Activated CD8-positive, alpha-beta T cell treated with anti-CD3 and anti-CD28 coated beads, Interleukin-2, amount 10 ng/mL, durations not matched to agents 7 days and 5 days (primary cell): ENCODE measurements around the gene WWP2. TPM values are rescaled to one million over a fixed set of nuclear protein-coding genes. Genes with fewer than 3 reads are reported as not detected.
"Not testable (repeated sequence)": the region's sequence is repeated elsewhere in the genome, so short reads cannot be mapped to it uniquely, and the experiment has no call there.

ENCODE experiments used
- ATAC-seq: fragments of 150-1000 bp; cut with Tn5 transposase; one replicate; pipeline ENCODE4 v1.10.0; 2021; ENCODE audit warnings: moderate library complexity
- CTCF ChIA-PET: fragments of 350-600 bp; sonication (Branson Sonifier 250); formaldehyde crosslinking; loops from one replicate; lab custom pipeline; 2021; ENCODE audit warnings: antibody characterized with exemption; lab: Charles Lee
- POLR2A ChIA-PET: fragments of 350-600 bp; sonication (Branson Sonifier 250); formaldehyde crosslinking; loops from one replicate; lab custom pipeline; 2021; ENCODE audit warnings: antibody characterized with exemption; lab: Charles Lee
- DNase-seq: peaks from one replicate; pipeline ENCODE4 v3.0.0-alpha.2; 2020
- H3K27ac Mint-ChIP-seq: one replicate; pipeline ENCODE4 v1.8.0; 2021; ENCODE audit warnings: mild to moderate bottlenecking, mixed read lengths
- H3K27me3 Mint-ChIP-seq: one replicate; pipeline ENCODE4 v1.8.0; 2021; ENCODE audit warnings: low read depth, mixed read lengths
- H3K36me3 Mint-ChIP-seq: one replicate; pipeline ENCODE4 v1.8.0; 2021; ENCODE audit warnings: low read depth, mixed read lengths
- H3K4me1 Mint-ChIP-seq: one replicate; pipeline ENCODE4 v1.8.0; 2021; ENCODE audit warnings: low read depth, mixed read lengths
- H3K4me3 Mint-ChIP-seq: one replicate; pipeline ENCODE4 v1.8.0; 2021; ENCODE audit warnings: mild to moderate bottlenecking, mixed read lengths
- H3K9me3 Mint-ChIP-seq: one replicate; pipeline ENCODE4 v1.8.0; 2022; ENCODE audit warnings: mixed read lengths; ENCODE audit not compliant: insufficient read depth
- total RNA-seq, 2 experiments: library from RNA; stranded (reverse); gene quantifications; one replicate each; pipeline ENCODE4 v1.2.3, GENCODE V29; 2021

Gene WWP2
- total RNA-seq, 2 experiments from 2014 or later: 60.1 to 64.5 TPM

DNA sequence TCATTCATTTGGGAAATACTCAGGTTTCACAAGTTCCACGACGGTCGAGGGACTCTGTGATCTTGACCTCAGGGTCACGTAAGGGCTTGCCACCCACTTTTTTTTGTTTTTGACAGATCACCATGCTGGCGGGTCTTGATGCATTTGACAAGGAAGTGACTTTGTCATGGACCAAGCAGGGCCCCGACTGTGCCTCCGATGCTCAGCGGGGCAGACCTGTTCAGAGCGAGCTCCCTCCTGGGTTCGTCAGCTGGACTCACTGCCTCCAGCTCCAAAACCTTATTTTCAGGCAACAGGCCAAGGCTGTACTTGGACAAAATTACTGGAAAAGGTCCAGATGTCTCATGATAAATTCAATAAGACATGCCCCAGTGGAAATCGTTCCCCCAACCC, 180.0 kb downstream of the WWP2 start:
- Mint-ChIP-seq H3K27ac (no peak overlapping the region), H3K27me3 (no peaks in the 10 kb centered on the region), H3K4me1 (no peaks in the 10 kb centered on the region), H3K9me3 (no peaks in the 10 kb centered on the region), H3K4me3 (no peak overlapping the region), H3K36me3 (peaks cover 10% of the 10 kb centered on the region)
- DNase-seq: no peak
- ATAC-seq: no peak
- ChIA-PET CTCF (no interaction called here), POLR2A (no interaction called here)

DNA sequence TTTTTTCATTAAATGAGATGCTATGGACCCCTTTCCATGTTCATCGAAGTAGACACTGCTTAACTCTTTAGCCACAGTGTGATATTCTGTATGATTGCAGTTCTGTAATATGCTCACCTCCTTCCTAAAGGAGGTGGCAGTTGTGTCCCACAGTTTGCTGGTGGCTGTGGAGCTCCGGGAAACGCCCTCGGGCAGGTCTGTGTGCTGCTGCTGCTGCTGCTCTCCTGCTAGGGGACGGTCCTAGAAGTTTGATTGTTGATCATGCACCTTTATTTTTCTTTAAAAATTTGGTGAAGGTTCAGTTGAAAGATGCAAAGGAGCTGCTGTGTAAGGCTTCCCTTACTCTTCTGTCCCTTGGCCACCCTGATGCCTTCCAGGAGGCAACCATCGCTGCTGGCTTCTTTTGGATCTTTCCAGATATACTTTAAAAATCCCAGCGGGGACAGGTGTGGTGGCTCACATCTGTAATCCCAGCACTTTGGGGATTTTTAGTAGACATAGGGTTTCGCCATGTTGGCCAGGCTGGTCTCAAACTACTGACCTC, 180.6 kb downstream of the WWP2 start:
- Mint-ChIP-seq H3K27me3 (no peaks in the 10 kb centered on the region), H3K36me3 (peaks cover 4% of the 10 kb centered on the region), H3K4me1 (no peaks in the 10 kb centered on the region), H3K27ac (no peak overlapping the region), H3K9me3 (no peaks in the 10 kb centered on the region), H3K4me3 (no peak overlapping the region)
- CTCF ChIA-PET: interaction anchor here (0.6 kb wide), 1 partner anchor 12 kb away, joined by 4 read pairs; no protein-coding TSS in a partner anchor
- DNase-seq: no peak
- POLR2A ChIA-PET: no interaction called here
- ATAC-seq: no peak

DNA sequence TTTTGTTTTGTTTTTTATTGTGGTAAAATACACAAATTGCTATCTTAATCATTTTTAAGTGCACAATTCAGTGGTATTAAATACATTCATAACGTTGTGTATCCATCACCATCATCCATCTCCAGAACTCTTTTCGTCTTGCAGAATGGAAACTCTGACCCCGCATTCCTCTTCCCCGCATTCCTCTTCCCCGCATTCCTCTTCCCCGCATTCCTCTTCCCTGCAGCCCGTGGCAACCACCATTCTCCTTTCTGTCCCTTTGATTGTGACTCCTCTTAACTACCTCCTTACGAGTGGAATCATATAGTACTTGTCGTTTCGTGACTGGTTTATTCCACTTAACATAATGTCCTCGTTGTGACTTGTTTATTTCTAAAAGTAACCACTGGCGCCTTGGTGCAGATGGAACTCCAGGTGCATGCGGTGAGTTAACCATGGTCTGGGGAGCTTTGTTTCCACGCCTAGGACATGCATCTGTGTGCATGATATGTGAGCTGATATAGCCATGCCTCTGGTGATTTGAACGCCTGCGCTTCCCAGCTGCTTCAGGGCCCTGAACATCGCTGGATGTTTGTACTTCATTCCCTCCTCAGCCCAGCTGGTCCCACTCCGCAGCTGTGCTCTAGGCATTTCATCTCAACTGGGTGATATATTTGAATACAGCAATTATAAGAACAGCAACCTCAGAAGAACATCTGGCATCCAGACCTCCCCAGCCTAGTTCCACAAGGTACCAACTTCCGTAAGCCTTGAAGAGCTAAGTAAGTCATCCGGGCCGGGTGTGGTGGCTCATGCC, 181.3 kb downstream of the WWP2 start:
- H3K27ac Mint-ChIP-seq, H3K4me3 Mint-ChIP-seq, H3K9me3 Mint-ChIP-seq, DNase-seq, ATAC-seq, POLR2A ChIA-PET, H3K4me1 Mint-ChIP-seq, H3K36me3 Mint-ChIP-seq, H3K27me3 Mint-ChIP-seq: not testable (repeated sequence)
- CTCF ChIA-PET: interaction anchor here (0.6 kb wide), 1 partner anchor 13 kb away, joined by 4 read pairs; no protein-coding TSS in a partner anchor

DNA sequence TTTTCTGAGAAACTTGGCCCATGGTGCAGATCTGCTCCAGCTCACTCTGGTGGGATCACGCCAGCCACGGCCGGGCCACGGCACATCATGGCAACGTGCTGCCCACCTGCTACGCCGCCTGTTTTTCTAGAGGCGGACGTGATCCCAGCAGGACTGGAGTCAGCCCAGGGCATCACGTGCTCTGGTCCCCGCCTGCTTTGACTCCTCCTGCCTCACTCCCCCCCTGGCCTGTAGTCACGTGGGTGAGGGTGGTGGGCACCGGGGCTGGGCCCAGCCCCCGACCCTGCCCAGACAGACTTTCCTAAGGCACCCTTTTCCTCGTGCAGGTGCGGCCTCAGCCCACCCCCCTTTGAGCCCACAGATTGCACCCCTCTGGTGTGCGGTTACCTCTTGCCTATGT, 188.3 kb downstream of the WWP2 start:
- H3K4me1 Mint-ChIP-seq, H3K36me3 Mint-ChIP-seq, H3K27ac Mint-ChIP-seq, CTCF ChIA-PET, H3K9me3 Mint-ChIP-seq, POLR2A ChIA-PET, H3K4me3 Mint-ChIP-seq, ATAC-seq, DNase-seq, H3K27me3 Mint-ChIP-seq: not testable (repeated sequence)

DNA sequence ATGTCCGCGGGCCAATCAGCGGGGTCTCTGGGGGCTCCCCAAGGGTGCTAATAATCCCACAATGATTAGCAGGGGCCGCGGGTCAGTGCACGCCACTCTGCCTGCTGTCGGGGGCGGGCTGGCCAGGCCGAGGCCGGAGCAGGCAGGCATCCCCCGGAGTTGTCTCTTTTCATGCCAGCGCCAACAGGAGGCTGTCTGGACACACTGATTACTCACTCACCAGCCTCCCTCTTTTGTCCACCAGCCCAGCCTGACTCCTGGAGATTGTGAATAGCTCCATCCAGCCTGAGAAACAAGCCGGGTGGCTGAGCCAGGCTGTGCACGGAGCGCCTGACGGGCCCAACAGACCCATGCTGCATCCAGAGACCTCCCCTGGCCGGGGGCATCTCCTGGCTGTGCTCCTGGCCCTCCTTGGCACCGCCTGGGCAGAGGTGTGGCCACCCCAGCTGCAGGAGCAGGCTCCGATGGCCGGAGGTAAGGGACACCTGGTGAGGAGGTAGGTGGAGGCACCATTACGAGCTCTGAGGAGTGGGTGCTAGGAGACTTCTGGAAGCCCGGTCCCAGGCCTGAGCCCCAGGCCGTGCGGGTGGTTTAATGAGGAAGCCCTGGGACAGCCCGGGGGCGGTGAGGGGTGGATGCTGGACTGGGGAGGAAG, 189.0 kb downstream of the WWP2 start, which contains the start of gene CLEC18A:
TSS of gene CLEC18A (plus strand) at position 318 of the 655 bp plus-strand sequence. CDS start at position 351, 33 bp downstream.
- H3K9me3 Mint-ChIP-seq, DNase-seq, ATAC-seq, POLR2A ChIA-PET, H3K4me3 Mint-ChIP-seq, CTCF ChIA-PET, H3K4me1 Mint-ChIP-seq, H3K27ac Mint-ChIP-seq, H3K36me3 Mint-ChIP-seq, H3K27me3 Mint-ChIP-seq: not testable (repeated sequence)

DNA sequence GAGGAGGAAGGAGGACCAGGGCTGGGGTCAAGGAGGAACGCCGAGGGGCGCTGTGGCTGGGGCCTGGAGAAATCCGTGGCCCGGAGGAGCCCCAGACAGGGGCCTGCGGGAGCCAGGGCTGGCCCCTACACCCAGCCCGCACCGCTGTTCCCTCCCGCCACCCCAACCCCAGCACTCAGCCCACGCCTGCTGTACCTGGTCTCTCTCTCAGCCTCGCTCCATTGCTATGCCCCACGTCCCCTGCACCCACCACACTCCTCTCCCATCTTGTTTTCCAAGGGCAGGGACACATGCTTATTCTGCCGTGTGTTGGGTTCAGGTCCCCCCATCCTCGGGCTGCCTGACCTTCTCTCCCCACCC, 189.5 kb downstream of the WWP2 start:
- ATAC-seq, POLR2A ChIA-PET, H3K4me1 Mint-ChIP-seq, CTCF ChIA-PET, DNase-seq, H3K9me3 Mint-ChIP-seq, H3K27me3 Mint-ChIP-seq, H3K36me3 Mint-ChIP-seq, H3K27ac Mint-ChIP-seq, H3K4me3 Mint-ChIP-seq: not testable (repeated sequence)

DNA sequence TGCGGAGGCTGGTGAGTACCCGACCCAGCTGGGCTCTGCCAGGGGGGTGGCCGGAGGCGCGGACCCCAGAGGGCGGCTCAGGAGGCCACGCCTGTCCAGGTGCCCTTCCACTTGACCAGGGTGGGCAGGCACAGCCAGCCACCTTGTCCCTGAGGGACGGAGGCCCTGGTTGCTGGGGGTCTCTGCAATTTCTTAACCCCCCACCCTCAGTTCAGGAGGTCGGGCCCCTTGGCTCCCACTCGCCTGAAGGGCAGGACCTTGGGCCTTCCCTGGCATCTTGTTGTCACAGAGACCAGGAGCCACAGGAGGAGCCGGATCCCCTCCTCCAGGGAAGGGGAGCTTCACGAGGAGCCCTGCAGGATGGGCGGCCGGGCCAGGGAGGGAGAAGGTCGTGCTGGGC, 190.0 kb downstream of the WWP2 start:
- H3K4me3 Mint-ChIP-seq, CTCF ChIA-PET, H3K4me1 Mint-ChIP-seq, H3K9me3 Mint-ChIP-seq, DNase-seq, POLR2A ChIA-PET, ATAC-seq, H3K36me3 Mint-ChIP-seq, H3K27me3 Mint-ChIP-seq, H3K27ac Mint-ChIP-seq: not testable (repeated sequence)

DNA sequence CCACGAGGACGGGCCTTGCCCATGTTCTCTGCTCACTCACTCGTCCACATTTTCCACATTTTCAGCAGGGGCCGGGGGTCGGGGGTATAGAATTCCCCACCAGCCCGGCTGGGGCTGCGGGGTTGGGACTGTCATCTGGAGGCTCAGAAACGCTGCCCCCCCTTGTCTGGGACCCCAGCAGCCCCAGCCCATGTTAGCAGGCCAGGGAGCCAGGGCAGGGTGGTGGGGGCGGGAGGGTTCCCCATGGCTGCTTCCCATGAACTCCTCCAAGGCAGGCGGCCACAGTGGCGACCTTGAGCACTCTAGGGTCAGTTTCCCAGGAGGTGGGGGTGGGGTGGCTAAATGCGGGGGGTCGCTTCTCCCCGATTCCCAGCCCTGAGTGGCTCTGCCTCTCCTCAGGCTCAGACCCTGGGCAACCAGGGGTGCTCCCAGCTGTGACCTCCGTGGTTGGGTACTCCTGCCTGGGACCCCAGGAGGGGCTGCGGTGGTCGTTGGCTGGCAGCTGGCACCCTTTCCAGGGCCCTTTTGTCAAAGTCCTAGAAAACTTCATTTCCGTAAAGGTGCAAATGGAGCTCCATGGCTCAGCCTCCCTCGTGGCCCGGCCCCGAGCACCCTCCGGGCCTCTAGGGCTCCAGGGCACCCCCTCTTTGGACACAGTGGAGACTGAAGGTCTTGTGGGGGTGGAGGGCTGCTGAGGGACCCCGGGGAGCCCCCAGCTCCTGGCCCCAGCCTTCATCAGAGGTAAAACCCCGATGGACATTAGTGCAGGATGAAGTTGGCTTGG, 190.6 kb downstream of the WWP2 start:
- H3K4me3 Mint-ChIP-seq, H3K4me1 Mint-ChIP-seq, H3K9me3 Mint-ChIP-seq, ATAC-seq, H3K27ac Mint-ChIP-seq, DNase-seq, POLR2A ChIA-PET, H3K36me3 Mint-ChIP-seq, H3K27me3 Mint-ChIP-seq, CTCF ChIA-PET: not testable (repeated sequence)

DNA sequence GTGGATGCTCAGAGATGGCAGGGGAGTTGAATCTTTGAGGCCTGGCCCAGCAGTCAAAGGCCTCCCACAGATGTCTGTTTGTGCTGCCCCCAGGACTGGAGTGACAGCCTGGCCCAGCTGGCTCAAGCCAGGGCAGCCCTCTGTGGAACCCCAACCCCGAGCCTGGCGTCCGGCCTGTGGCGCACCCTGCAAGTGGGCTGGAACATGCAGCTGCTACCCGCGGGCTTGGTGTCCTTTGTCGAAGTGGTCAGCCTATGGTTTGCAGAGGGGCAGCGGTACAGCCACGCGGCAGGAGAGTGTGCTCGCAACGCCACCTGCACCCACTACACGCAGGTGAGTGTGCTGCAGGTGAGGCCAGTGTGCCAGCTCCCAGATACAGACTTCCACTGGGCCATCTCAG, 192.1 kb downstream of the WWP2 start:
- ATAC-seq, H3K4me1 Mint-ChIP-seq, CTCF ChIA-PET, H3K27ac Mint-ChIP-seq, H3K27me3 Mint-ChIP-seq, DNase-seq, POLR2A ChIA-PET, H3K36me3 Mint-ChIP-seq, H3K4me3 Mint-ChIP-seq, H3K9me3 Mint-ChIP-seq: not testable (repeated sequence)

DNA sequence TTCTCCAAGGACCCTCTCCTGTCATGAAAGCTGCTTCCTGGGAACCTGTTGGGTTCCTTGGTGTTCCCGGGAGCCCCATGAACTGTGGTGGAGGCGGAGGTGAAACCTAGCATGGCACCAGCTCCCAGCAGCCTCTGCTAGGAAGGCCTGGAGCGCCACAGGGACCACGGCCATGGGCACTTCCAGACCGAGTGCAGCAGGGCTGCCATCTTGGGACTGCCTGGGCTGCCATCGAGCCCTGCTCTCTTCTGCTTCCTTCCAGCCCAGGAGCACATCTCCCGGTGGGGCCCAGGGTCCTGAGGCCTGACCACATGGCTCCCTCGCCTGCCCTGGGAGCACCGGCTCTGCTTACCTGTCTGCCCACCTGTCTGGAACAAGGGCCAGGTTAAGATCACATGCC, 201.2 kb downstream of the WWP2 start:
- H3K27me3 Mint-ChIP-seq, H3K4me1 Mint-ChIP-seq, DNase-seq, H3K36me3 Mint-ChIP-seq, H3K4me3 Mint-ChIP-seq, ATAC-seq, H3K27ac Mint-ChIP-seq, H3K9me3 Mint-ChIP-seq, POLR2A ChIA-PET, CTCF ChIA-PET: not testable (repeated sequence)

DNA sequence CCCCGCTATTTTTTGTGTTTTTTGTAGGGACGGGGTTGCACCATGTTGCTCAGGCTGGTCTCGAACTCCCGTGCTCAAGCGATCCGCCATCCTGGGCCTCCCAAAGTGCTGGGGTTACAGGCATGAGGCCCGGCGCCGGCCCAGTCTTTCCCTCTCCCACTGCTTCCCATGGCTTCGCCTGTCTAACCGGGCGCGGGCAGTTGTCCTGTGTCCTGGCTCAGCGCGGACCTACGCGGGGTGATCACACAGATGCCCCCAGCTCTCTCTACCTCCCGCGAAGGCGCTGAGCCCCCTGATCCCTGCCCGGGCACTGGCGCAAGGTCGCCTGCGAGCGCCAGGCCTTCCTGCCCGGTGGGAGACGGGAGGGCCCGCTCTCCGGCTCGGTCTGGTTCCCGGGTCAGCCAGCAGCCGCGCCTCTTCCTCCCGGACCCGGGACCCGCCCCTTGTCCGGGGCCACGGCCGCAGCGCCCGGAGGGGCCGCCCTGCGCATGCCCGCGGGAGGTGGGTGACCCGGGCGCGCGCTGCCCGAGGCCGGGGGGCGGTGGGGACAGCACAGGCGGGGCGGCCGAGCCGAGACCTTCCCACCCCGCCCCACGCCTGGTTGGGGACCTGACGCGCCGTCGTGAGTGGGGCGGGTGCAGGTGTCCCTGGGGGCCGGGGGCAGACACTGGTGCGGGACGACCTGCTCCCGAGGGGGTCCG, 203.0 kb downstream of the WWP2 start:
- H3K4me1 Mint-ChIP-seq, POLR2A ChIA-PET, DNase-seq, H3K36me3 Mint-ChIP-seq, H3K9me3 Mint-ChIP-seq, H3K27ac Mint-ChIP-seq, H3K27me3 Mint-ChIP-seq, CTCF ChIA-PET: not testable (repeated sequence)
- ATAC-seq: peak; percentile 64
- H3K4me3 Mint-ChIP-seq: peak overlapping the region; percentile 22
